Mesendoderm (in vitro differentiated cells): Measurements from ENCODE around the gene LEMD2.

Source experiments
- DNase-seq: peaks from one replicate; pipeline ENCODE4 v3.0.0; 2013
- H2AK5ac ChIP-seq: 2 replicates; pipeline ENCODE4 v1.6.1; 2013; ENCODE audit warnings: low read length, inconsistent platforms
- H2BK120ac ChIP-seq: 2 replicates; pipeline ENCODE4 v1.6.1; 2013; ENCODE audit warnings: low read depth, mild to moderate bottlenecking, low read length, moderate library complexity, mixed read lengths
- H2BK15ac ChIP-seq: replicated peaks from 2 replicates; pipeline ENCODE4 v1.6.1; 2013; ENCODE audit warnings: low read depth, mild to moderate bottlenecking, moderate library complexity
- H2BK5ac ChIP-seq: 2 replicates; pipeline ENCODE4 v1.6.1; 2013; ENCODE audit warnings: low read length, inconsistent platforms
- H3K18ac ChIP-seq: 2 replicates; pipeline ENCODE4 v1.6.1; 2013; ENCODE audit warnings: mild to moderate bottlenecking, low read length, mixed read lengths
- H3K23ac ChIP-seq: one replicate; pipeline ENCODE4 v1.6.1; 2013; ENCODE audit warnings: low read length
- H3K27ac ChIP-seq: 2 replicates; pipeline ENCODE4 v1.5.1; 2013; ENCODE audit warnings: low read depth, mild to moderate bottlenecking, inconsistent platforms, low read length, moderate library complexity
- H3K27me3 ChIP-seq: 2 replicates; pipeline ENCODE4 v1.6.1; 2013; ENCODE audit warnings: low read length, control low read depth, mild to moderate bottlenecking, inconsistent platforms; ENCODE audit not compliant: insufficient read depth, poor library complexity
- H3K36me3 ChIP-seq: 2 replicates; pipeline ENCODE4 v1.6.1; 2013; ENCODE audit warnings: low read length, inconsistent platforms; ENCODE audit not compliant: control insufficient read depth, insufficient read depth
- H3K4ac ChIP-seq: one replicate; pipeline ENCODE4 v1.6.1; 2013; ENCODE audit warnings: low read depth, mild to moderate bottlenecking, low read length, moderate library complexity
- H3K4me1 ChIP-seq: 2 replicates; pipeline ENCODE4 v1.6.1; 2013; ENCODE audit warnings: low read depth, low read length, inconsistent platforms; ENCODE audit not compliant: control insufficient read depth
- H3K4me2 ChIP-seq: 2 replicates; pipeline ENCODE4 v1.6.1; 2013; ENCODE audit warnings: low read length
- H3K4me3 ChIP-seq: 2 replicates; pipeline ENCODE4 v1.5.1; 2013; ENCODE audit warnings: mild to moderate bottlenecking, low read length
- H3K56ac ChIP-seq: one replicate; pipeline ENCODE4 v1.6.1; 2013; ENCODE audit warnings: low read length
- H3K79me1 ChIP-seq: 2 replicates; pipeline ENCODE4 v1.6.1; 2013; ENCODE audit warnings: low read length, inconsistent platforms
- H3K79me2 ChIP-seq: 2 replicates; pipeline ENCODE4 v1.6.1; 2013; ENCODE audit warnings: mild to moderate bottlenecking, low read length; ENCODE audit not compliant: control insufficient read depth, insufficient read depth
- H3K9ac ChIP-seq: 2 replicates; pipeline ENCODE4 v1.6.1; 2013; ENCODE audit warnings: low read length, inconsistent platforms
- H4K5ac ChIP-seq: one replicate; pipeline ENCODE4 v1.6.1; 2013; ENCODE audit warnings: low read length
- H4K8ac ChIP-seq: one replicate; pipeline ENCODE4 v1.6.1; 2013; ENCODE audit warnings: low read depth, mild to moderate bottlenecking, control low read depth, low read length, moderate library complexity
- WGBS: extraction: QIAGEN DNeasy Blood & Tissue Kit; methylation state at CpG from one replicate; pipeline ENCODE4 v1.1.7; 2013; ENCODE audit warnings: low lambda C conversion rate, missing lambda C conversion rate; ENCODE audit not compliant: insufficient coverage; ENCODE audit errors: extremely low coverage; 5-methylcytosine and 5-hydroxymethylcytosine counted together

Gene LEMD2

DNA sequence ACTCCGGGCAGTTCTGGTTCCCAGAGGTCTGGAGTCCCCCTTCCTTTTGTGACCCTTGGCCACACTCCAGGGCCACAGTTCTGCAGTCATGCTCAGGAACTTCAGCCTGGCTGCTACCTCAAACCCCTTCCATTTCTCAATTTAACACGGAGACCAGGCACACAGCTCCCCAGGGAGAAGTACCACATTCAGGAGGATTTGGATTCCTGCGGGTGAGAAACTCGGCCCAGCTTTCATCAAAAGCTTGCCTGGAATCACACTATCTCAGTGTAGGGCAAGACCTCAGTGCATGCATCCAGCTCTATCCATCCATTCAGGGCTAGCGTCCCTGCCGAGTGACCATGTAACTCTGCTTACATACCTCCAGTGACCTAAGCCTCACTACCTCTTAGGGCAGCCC lies 25.4 kb downstream of the LEMD2 start:
- Histone ChIP-seq H3K4ac (no peak overlapping the region), H2AK5ac (no peak overlapping the region), H3K27me3 (no peaks in the 10 kb centered on the region), H2BK15ac (no peak overlapping the region), H3K18ac (no peak overlapping the region), H3K9ac (no peak overlapping the region), H3K79me2 (no peaks in the 10 kb centered on the region), H3K4me1 (no peaks in the 10 kb centered on the region), H2BK5ac (no peak overlapping the region), H4K8ac (no peak overlapping the region), H3K56ac (no peak overlapping the region), H4K5ac (no peak overlapping the region), H3K23ac (no peak overlapping the region), H3K36me3 (no peaks in the 10 kb centered on the region), H3K4me3 (no peak overlapping the region), H3K79me1 (no peaks in the 10 kb centered on the region), H3K27ac (no peak overlapping the region), H2BK120ac (no peak overlapping the region), H3K4me2 (no peak overlapping the region)
- no peak for DNase-seq
- no CpG with 5 or more reads among the region's 6 CpGs for WGBS

DNA sequence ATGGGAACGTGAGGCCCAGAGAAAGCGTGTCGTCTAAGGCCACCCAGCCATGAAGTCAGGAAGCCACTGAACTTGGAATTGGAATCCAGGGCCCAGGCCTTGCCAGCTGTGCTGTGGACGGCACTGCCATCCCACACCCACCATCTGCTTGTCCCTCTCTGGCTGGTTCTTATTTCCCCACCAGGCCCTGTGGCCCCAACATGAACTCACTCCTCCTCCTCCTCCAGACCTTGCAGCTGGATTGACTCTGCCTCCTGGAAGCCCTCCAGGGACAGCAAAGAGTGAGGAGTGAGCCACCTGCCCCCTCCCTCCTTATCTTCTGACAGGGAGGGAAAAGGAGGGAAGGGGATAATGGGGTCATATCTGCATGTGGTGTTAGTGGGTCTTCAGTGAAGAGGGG lies 26.2 kb downstream of the LEMD2 start:
- H2BK120ac ChIP-seq = no peak overlapping the region
- no peak overlapping the region for H3K56ac ChIP-seq
- WGBS = no CpG with 5 or more reads among the region's 4 CpGs
- no peak overlapping the region for H4K8ac ChIP-seq
- H3K4ac ChIP-seq = no peak overlapping the region
- H3K18ac ChIP-seq = no peak overlapping the region
- no peak overlapping the region for H3K27ac ChIP-seq
- no peaks in the 10 kb centered on the region for H3K4me1 ChIP-seq
- no peak for DNase-seq
- H3K4me2 ChIP-seq = no peak overlapping the region
- H2BK15ac ChIP-seq = no peak overlapping the region
- H3K27me3 ChIP-seq = no peaks in the 10 kb centered on the region
- H3K23ac ChIP-seq = no peak overlapping the region
- no peaks in the 10 kb centered on the region for H3K79me1 ChIP-seq
- H3K9ac ChIP-seq = no peak overlapping the region
- H3K4me3 ChIP-seq = no peak overlapping the region
- no peak overlapping the region for H2BK5ac ChIP-seq
- no peak overlapping the region for H4K5ac ChIP-seq
- no peaks in the 10 kb centered on the region for H3K79me2 ChIP-seq
- H3K36me3 ChIP-seq = no peaks in the 10 kb centered on the region
- H2AK5ac ChIP-seq = no peak overlapping the region

DNA sequence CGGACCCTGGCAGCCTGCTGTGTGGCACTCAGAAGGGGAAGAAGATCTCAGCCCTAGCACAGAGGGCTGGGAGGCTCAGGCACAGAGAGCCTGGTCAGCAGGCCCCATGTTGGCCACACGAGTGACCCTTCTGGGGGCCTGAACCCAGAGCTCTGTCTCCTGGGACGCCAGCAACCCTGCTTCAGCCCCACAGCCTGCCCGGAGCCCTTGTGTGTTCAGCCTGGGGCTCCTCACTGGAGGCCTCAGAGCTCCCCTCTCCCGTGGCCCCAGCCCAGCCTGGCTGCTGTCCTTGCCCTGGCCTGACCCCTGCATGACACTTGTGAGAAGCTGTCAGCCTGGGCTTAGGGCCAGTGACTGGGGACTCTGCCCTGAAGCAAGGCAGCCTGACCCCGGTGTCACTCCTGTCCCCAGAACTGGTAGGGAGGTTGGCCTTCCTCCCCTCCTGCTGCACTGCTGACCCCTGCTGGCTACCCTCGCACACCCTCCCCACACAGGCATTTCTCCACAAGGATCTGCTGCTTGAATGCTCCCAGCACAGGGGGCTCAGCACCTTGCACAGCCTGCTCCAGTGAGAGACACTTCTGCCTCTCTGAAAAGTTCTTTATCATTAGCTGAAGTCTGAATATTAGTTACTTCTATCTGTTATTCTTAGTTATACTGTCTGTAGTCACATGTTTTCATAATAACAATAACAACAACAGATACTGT lies 26.9 kb downstream of the LEMD2 start:
- Histone ChIP-seq H3K4me3 (no peak overlapping the region), H3K36me3 (no peaks in the 10 kb centered on the region), H3K23ac (no peak overlapping the region), H2AK5ac (no peak overlapping the region), H2BK5ac (no peak overlapping the region), H3K79me2 (no peaks in the 10 kb centered on the region), H2BK15ac (no peak overlapping the region), H3K4me2 (no peak overlapping the region), H3K56ac (no peak overlapping the region), H3K79me1 (no peaks in the 10 kb centered on the region), H4K8ac (no peak overlapping the region), H4K5ac (no peak overlapping the region), H3K4ac (no peak overlapping the region), H2BK120ac (no peak overlapping the region), H3K27me3 (no peaks in the 10 kb centered on the region), H3K4me1 (no peaks in the 10 kb centered on the region), H3K27ac (no peak overlapping the region), H3K9ac (no peak overlapping the region), H3K18ac (no peak overlapping the region)
- WGBS = no CpG with 5 or more reads among the region's 7 CpGs
- DNase-seq = peak; percentile 70

DNA sequence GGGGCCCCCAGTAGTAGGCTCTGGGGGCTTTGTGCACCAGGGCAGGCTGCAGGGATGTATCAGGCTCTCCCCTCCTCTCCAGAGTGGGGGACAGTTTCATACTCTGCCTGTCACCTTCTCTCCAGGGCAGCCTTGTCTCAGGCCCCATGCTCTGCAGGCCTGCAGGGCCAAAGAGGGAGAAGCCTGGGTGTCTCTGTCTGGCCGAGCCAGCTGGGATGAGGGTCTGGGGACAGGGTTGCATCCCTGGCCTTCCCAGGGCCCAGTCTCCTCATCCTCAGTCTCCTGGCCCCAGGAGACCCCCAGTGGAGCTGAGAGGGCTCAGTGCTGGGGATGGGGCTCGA lies 27.4 kb downstream of the LEMD2 start:
- Histone ChIP-seq H3K9ac (no peak overlapping the region), H3K4ac (no peak overlapping the region), H3K36me3 (no peaks in the 10 kb centered on the region), H3K4me1 (no peaks in the 10 kb centered on the region), H3K18ac (no peak overlapping the region), H3K79me1 (no peaks in the 10 kb centered on the region), H2BK120ac (no peak overlapping the region), H4K8ac (no peak overlapping the region), H2AK5ac (no peak overlapping the region), H3K27me3 (no peaks in the 10 kb centered on the region), H3K4me2 (no peak overlapping the region), H3K56ac (no peak overlapping the region), H3K79me2 (no peaks in the 10 kb centered on the region), H2BK5ac (no peak overlapping the region), H3K23ac (no peak overlapping the region), H4K5ac (no peak overlapping the region), H2BK15ac (no peak overlapping the region), H3K27ac (no peak overlapping the region), H3K4me3 (no peak overlapping the region)
- DNase-seq = no peak
- WGBS = no CpG with 5 or more reads among the region's 2 CpGs

DNA sequence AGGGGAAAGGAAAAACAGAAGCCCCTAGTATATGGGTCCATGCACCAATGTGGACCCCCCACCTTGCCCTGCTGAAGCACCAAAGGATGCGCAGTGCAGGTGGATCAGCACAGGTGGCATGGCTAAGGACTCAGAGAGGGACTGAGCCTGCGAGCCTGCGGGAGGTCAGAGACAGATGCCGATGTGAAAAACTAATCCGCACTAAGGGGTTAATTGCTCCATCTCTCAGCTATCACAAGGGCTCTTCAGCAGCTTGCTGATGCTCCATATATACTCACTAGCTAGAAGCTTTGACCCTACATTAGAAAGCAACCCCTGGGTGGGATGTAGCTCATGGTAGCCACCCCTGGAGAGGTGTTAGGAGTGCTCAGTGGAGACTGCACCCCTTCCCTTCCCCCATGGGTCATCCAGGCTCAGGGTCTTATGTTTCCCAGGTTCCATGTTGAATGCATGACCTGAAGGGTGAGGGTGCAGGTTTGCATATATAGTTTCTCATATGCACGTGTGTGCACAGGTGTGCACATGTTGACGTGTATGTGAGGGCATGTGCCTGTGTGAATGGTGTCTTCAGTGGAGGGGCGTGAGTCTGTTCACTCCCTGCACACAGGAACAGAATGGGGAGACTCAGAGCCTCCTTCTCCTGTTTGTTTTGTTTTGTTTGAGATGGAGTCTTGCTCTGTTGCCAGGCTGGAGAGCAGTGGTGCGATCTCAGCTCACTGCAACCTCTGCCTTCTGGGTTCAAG lies 28.9 kb downstream of the LEMD2 start:
- H4K5ac ChIP-seq = no peak overlapping the region
- no peak overlapping the region for H2AK5ac ChIP-seq
- H3K56ac ChIP-seq = no peak overlapping the region
- H2BK5ac ChIP-seq = no peak overlapping the region
- H3K9ac ChIP-seq = no peak overlapping the region
- H3K4me1 ChIP-seq = no peaks in the 10 kb centered on the region
- H3K79me1 ChIP-seq = no peaks in the 10 kb centered on the region
- no peak overlapping the region for H3K4me2 ChIP-seq
- no CpG with 5 or more reads among the region's 9 CpGs for WGBS
- no peak for DNase-seq
- H2BK120ac ChIP-seq = no peak overlapping the region
- no peak overlapping the region for H3K18ac ChIP-seq
- no peak overlapping the region for H2BK15ac ChIP-seq
- H3K23ac ChIP-seq = no peak overlapping the region
- H3K27me3 ChIP-seq = no peaks in the 10 kb centered on the region
- H3K79me2 ChIP-seq = no peaks in the 10 kb centered on the region
- no peak overlapping the region for H4K8ac ChIP-seq
- no peaks in the 10 kb centered on the region for H3K36me3 ChIP-seq
- no peak overlapping the region for H3K4ac ChIP-seq
- no peak overlapping the region for H3K27ac ChIP-seq
- no peak overlapping the region for H3K4me3 ChIP-seq

DNA sequence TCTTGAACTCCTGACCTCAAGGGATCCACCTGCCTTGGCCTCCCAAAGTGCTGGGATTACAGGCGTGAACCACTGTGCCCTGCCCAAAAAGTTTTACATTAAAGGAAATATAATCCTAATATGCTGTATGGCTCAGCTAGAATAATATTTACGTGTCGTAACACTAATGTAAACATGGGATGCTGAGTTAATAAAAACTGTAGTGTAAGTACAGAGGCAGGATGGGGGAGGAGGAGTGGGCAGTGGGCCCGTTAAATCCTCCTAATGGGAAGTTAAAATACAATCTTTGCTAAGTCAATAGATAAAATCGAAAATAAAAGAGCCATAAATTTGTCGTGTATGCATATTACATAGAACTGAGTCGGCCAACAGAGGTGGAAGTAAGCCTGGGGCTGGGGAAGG lies 30.1 kb downstream of the LEMD2 start:
- H3K79me2 ChIP-seq = no peaks in the 10 kb centered on the region

More for the DNA sequence above, 30.1 kb downstream of the LEMD2 start:
- Histone ChIP-seq H3K4me3 (no peak overlapping the region), H2BK120ac (no peak overlapping the region), H3K36me3 (no peaks in the 10 kb centered on the region), H2AK5ac (no peak overlapping the region), H3K4me1 (no peaks in the 10 kb centered on the region), H4K8ac (no peak overlapping the region), H4K5ac (no peak overlapping the region), H3K9ac (no peak overlapping the region), H3K18ac (no peak overlapping the region), H3K23ac (no peak overlapping the region), H3K56ac (no peak overlapping the region), H2BK15ac (no peak overlapping the region), H3K4ac (no peak overlapping the region), H3K27ac (no peak overlapping the region), H3K4me2 (no peak overlapping the region), H2BK5ac (no peak overlapping the region), H3K27me3 (no peaks in the 10 kb centered on the region), H3K79me1 (no peaks in the 10 kb centered on the region)
- no CpG with 5 or more reads among the region's 7 CpGs for WGBS
- DNase-seq = no peak
